ENCODE measurements around the gene PTCD2.

- TF ChIP-seq CTCF (conservative IDR thresholded peaks at IDR 0.05 in 1 of 2, IDR thresholded peaks at IDR 0.05 in 1 of 2; ENCODE audit: low read depth in 1 of 2, low read length in 2 of 2): no peak
- TF ChIP-seq EZH2 (IDR thresholded peaks at IDR 0.05; ENCODE audit: low read length, missing control alignments): no peak
Measured at GRCh38 chr5:72407541-72407940, 87.4 kb downstream of the PTCD2 start.
